ENCODE results near the gene FNDC3B.
A peak's percentile ranks its signal among the peaks of the same experiment; 100 is the strongest.

The FNDC3B gene

GRCh38 chr3:172290457-172290856 is 251.1 kb downstream of the FNDC3B start:
- WGBS (ENCODE audit: insufficient coverage): 96% methylated on average over 6 of the region's 7 CpGs
- peaks cover 0 to 21% (median 3%) of the 10 kb centered on the region in 4 experiments for H3K4me1 ChIP-seq (ENCODE audit: control extremely low read depth in 1 of 4, control insufficient read depth in 4 of 4, insufficient read depth in 4 of 4, low read length in 3 of 4)
- no peak overlapping the region for H3K27ac ChIP-seq (ENCODE audit: insufficient read depth in 1 of 2, low read depth in 1 of 2, low read length in 2 of 2, poor library complexity in 1 of 2, severe bottlenecking in 2 of 2)
- CTCF ChIA-PET: interaction anchor here (1.0 to 2.0 kb wide), 4 partner anchors 16 to 42 kb away, joined by 3 to 7 read pairs (median 4); no protein-coding TSS in a partner anchor
- H3K36me3 ChIP-seq (ENCODE audit: control insufficient read depth in 4 of 4, insufficient read depth in 4 of 4, low read length in 3 of 4): peaks cover 3 to 92% (median 12%) of the 10 kb centered on the region in 4 experiments
- POLR2A ChIA-PET: no interaction called here
- no peaks in the 10 kb centered on the region for H3K27me3 ChIP-seq (replicated peaks in 2 of 5; ENCODE audit: control insufficient read depth in 4 of 5, insufficient read depth in 5 of 5, low read length in 4 of 5)
- DNase-seq: no peak
- no peak overlapping the region for H3K4me3 ChIP-seq (ENCODE audit: control insufficient read depth in 1 of 7, extremely low read depth in 1 of 7, insufficient read depth in 4 of 7, low read depth in 2 of 7, low read length in 6 of 7)
- H3K9me3 ChIP-seq (ENCODE audit: control extremely low read depth in 1 of 5, control insufficient read depth in 4 of 5, insufficient read depth in 2 of 5, low read depth in 1 of 5, low read length in 4 of 5): peaks cover 0 to 13% (median 0%) of the 10 kb centered on the region in 5 experiments

- Histone ChIP-seq H3K27me3 (replicated peaks in 2 of 5; ENCODE audit: control insufficient read depth in 4 of 5, insufficient read depth in 5 of 5, low read length in 4 of 5) (no peaks in the 10 kb centered on the region), H3K27ac (ENCODE audit: insufficient read depth in 1 of 2, low read depth in 1 of 2, low read length in 2 of 2, poor library complexity in 1 of 2, severe bottlenecking in 2 of 2) (no peak overlapping the region), H3K9me3 (ENCODE audit: control extremely low read depth in 1 of 5, control insufficient read depth in 4 of 5, insufficient read depth in 2 of 5, low read depth in 1 of 5, low read length in 4 of 5) (peaks cover 0 to 13% (median 0%) of the 10 kb centered on the region in 5 experiments), H3K4me3 (ENCODE audit: control insufficient read depth in 1 of 7, extremely low read depth in 1 of 7, insufficient read depth in 4 of 7, low read depth in 2 of 7, low read length in 6 of 7) (no peak overlapping the region), H3K4me1 (ENCODE audit: control extremely low read depth in 1 of 4, control insufficient read depth in 4 of 4, insufficient read depth in 4 of 4, low read length in 3 of 4) (peaks cover 0 to 21% (median 3%) of the 10 kb centered on the region in 4 experiments), H3K36me3 (ENCODE audit: control insufficient read depth in 4 of 4, insufficient read depth in 4 of 4, low read length in 3 of 4) (peaks cover 2 to 93% (median 15%) of the 10 kb centered on the region in 4 experiments)
- ChIA-PET POLR2A (no interaction called here), CTCF (interaction anchor here (1.5 kb wide), 1 partner anchor 41 kb away, joined by 7 read pairs; no protein-coding TSS in a partner anchor)
- 91% methylated on average over 1 of the region's 3 CpGs for WGBS (ENCODE audit: insufficient coverage)
- DNase-seq: no peak
These were observed 252.3 kb downstream of the FNDC3B start for GRCh38 chr3:172291650-172292049.

GRCh38 chr3:172292422-172292821 is 253.0 kb downstream of the FNDC3B start:
- no peak for DNase-seq
- Histone ChIP-seq H3K27me3 (replicated peaks in 2 of 5; ENCODE audit: control insufficient read depth in 4 of 5, insufficient read depth in 5 of 5, low read length in 4 of 5) (no peaks in the 10 kb centered on the region), H3K4me1 (ENCODE audit: control extremely low read depth in 1 of 4, control insufficient read depth in 4 of 4, insufficient read depth in 4 of 4, low read length in 3 of 4) (peaks cover 0 to 21% (median 3%) of the 10 kb centered on the region in 4 experiments), H3K27ac (ENCODE audit: insufficient read depth in 1 of 2, low read depth in 1 of 2, low read length in 2 of 2, poor library complexity in 1 of 2, severe bottlenecking in 2 of 2) (no peak overlapping the region), H3K9me3 (ENCODE audit: control extremely low read depth in 1 of 5, control insufficient read depth in 4 of 5, insufficient read depth in 2 of 5, low read depth in 1 of 5, low read length in 4 of 5) (peaks cover 0 to 13% (median 0%) of the 10 kb centered on the region in 5 experiments), H3K36me3 (ENCODE audit: control insufficient read depth in 4 of 4, insufficient read depth in 4 of 4, low read length in 3 of 4) (peaks cover 2 to 92% (median 14%) of the 10 kb centered on the region in 4 experiments), H3K4me3 (ENCODE audit: control insufficient read depth in 1 of 7, extremely low read depth in 1 of 7, insufficient read depth in 4 of 7, low read depth in 2 of 7, low read length in 6 of 7) (no peak overlapping the region)
- CTCF ChIA-PET: no interaction called here
- POLR2A ChIA-PET: no interaction called here
- WGBS (ENCODE audit: insufficient coverage): no CpG with 5 or more reads among the region's 2 CpGs

GRCh38 chr3:172293093-172293492 is 253.7 kb downstream of the FNDC3B start:
- Histone ChIP-seq H3K4me1 (ENCODE audit: control extremely low read depth in 1 of 4, control insufficient read depth in 4 of 4, insufficient read depth in 4 of 4, low read length in 3 of 4) (peaks cover 0 to 21% (median 3%) of the 10 kb centered on the region in 4 experiments), H3K27me3 (replicated peaks in 2 of 5; ENCODE audit: control insufficient read depth in 4 of 5, insufficient read depth in 5 of 5, low read length in 4 of 5) (no peaks in the 10 kb centered on the region), H3K36me3 (ENCODE audit: control insufficient read depth in 4 of 4, insufficient read depth in 4 of 4, low read length in 3 of 4) (peaks cover 2 to 91% (median 12%) of the 10 kb centered on the region in 4 experiments), H3K27ac (ENCODE audit: insufficient read depth in 1 of 2, low read depth in 1 of 2, low read length in 2 of 2, poor library complexity in 1 of 2, severe bottlenecking in 2 of 2) (no peak overlapping the region), H3K9me3 (ENCODE audit: control extremely low read depth in 1 of 5, control insufficient read depth in 4 of 5, insufficient read depth in 2 of 5, low read depth in 1 of 5, low read length in 4 of 5) (peaks cover 0 to 13% (median 0%) of the 10 kb centered on the region in 5 experiments), H3K4me3 (ENCODE audit: control insufficient read depth in 1 of 7, extremely low read depth in 1 of 7, insufficient read depth in 4 of 7, low read depth in 2 of 7, low read length in 6 of 7) (no peak overlapping the region)
- CTCF ChIA-PET: no interaction called here
- WGBS (ENCODE audit: insufficient coverage): no CpG with 5 or more reads among the region's 2 CpGs
- POLR2A ChIA-PET: no interaction called here
- no peak for DNase-seq

GRCh38 chr3:172294223-172294806 is 254.9 kb downstream of the FNDC3B start:
- no peak overlapping the region for H3K4me3 ChIP-seq (ENCODE audit: control insufficient read depth in 1 of 7, extremely low read depth in 1 of 7, insufficient read depth in 4 of 7, low read depth in 2 of 7, low read length in 6 of 7)
- peaks cover 3 to 90% (median 12%) of the 10 kb centered on the region in 4 experiments for H3K36me3 ChIP-seq (ENCODE audit: control insufficient read depth in 4 of 4, insufficient read depth in 4 of 4, low read length in 3 of 4)
- peaks cover 0 to 13% (median 0%) of the 10 kb centered on the region in 5 experiments for H3K9me3 ChIP-seq (ENCODE audit: control extremely low read depth in 1 of 5, control insufficient read depth in 4 of 5, insufficient read depth in 2 of 5, low read depth in 1 of 5, low read length in 4 of 5)
- H3K27me3 ChIP-seq (replicated peaks in 2 of 5; ENCODE audit: control insufficient read depth in 4 of 5, insufficient read depth in 5 of 5, low read length in 4 of 5): no peaks in the 10 kb centered on the region
- no peak overlapping the region for H3K27ac ChIP-seq (ENCODE audit: insufficient read depth in 1 of 2, low read depth in 1 of 2, low read length in 2 of 2, poor library complexity in 1 of 2, severe bottlenecking in 2 of 2)
- H3K4me1 ChIP-seq (ENCODE audit: control extremely low read depth in 1 of 4, control insufficient read depth in 4 of 4, insufficient read depth in 4 of 4, low read length in 3 of 4): peaks cover 0 to 10% (median 0%) of the 10 kb centered on the region in 4 experiments
- CTCF ChIA-PET: interaction anchor here (0.6 to 0.8 kb wide), 2 partner anchors 13 to 21 kb away, joined by 3 read pairs; no protein-coding TSS in a partner anchor
- POLR2A ChIA-PET: interaction anchor here (0.6 kb wide), 1 partner anchor 446 kb away, joined by 3 read pairs; no protein-coding TSS in a partner anchor
- 88% methylated on average over 3 of the region's 6 CpGs for WGBS (ENCODE audit: insufficient coverage)
- peak in 2 of 3 donors; percentile 64 to 71 for DNase-seq

- ChIA-PET POLR2A (no interaction called here), CTCF (no interaction called here)
- H3K4me1 ChIP-seq (ENCODE audit: control extremely low read depth in 1 of 4, control insufficient read depth in 4 of 4, insufficient read depth in 4 of 4, low read length in 3 of 4): no peaks in the 10 kb centered on the region
- WGBS (ENCODE audit: insufficient coverage): 99% methylated on average over 9 of the region's 9 CpGs
- DNase-seq: no peak
- H3K27me3 ChIP-seq (replicated peaks in 2 of 5; ENCODE audit: control insufficient read depth in 4 of 5, insufficient read depth in 5 of 5, low read length in 4 of 5): no peaks in the 10 kb centered on the region
- H3K4me3 ChIP-seq (ENCODE audit: control insufficient read depth in 1 of 7, extremely low read depth in 1 of 7, insufficient read depth in 4 of 7, low read depth in 2 of 7, low read length in 6 of 7): no peak overlapping the region
- H3K27ac ChIP-seq (ENCODE audit: insufficient read depth in 1 of 2, low read depth in 1 of 2, low read length in 2 of 2, poor library complexity in 1 of 2, severe bottlenecking in 2 of 2): no peak overlapping the region
- peaks cover 0 to 13% (median 0%) of the 10 kb centered on the region in 5 experiments for H3K9me3 ChIP-seq (ENCODE audit: control extremely low read depth in 1 of 5, control insufficient read depth in 4 of 5, insufficient read depth in 2 of 5, low read depth in 1 of 5, low read length in 4 of 5)
- peaks cover 3 to 89% (median 14%) of the 10 kb centered on the region in 4 experiments for H3K36me3 ChIP-seq (ENCODE audit: control insufficient read depth in 4 of 4, insufficient read depth in 4 of 4, low read length in 3 of 4)
These were observed 257.0 kb downstream of the FNDC3B start for GRCh38 chr3:172296248-172296974.

GRCh38 chr3:172296975-172297332 is 257.6 kb downstream of the FNDC3B start:
- H3K9me3 ChIP-seq (ENCODE audit: control extremely low read depth in 1 of 5, control insufficient read depth in 4 of 5, insufficient read depth in 2 of 5, low read depth in 1 of 5, low read length in 4 of 5): peaks cover 0 to 13% (median 0%) of the 10 kb centered on the region in 5 experiments
- DNase-seq: no peak
- peaks cover 3 to 87% (median 14%) of the 10 kb centered on the region in 4 experiments for H3K36me3 ChIP-seq (ENCODE audit: control insufficient read depth in 4 of 4, insufficient read depth in 4 of 4, low read length in 3 of 4)
- no peaks in the 10 kb centered on the region for H3K27me3 ChIP-seq (replicated peaks in 2 of 5; ENCODE audit: control insufficient read depth in 4 of 5, insufficient read depth in 5 of 5, low read length in 4 of 5)
- H3K4me3 ChIP-seq (ENCODE audit: control insufficient read depth in 1 of 7, extremely low read depth in 1 of 7, insufficient read depth in 4 of 7, low read depth in 2 of 7, low read length in 6 of 7): no peak overlapping the region
- 100% methylated on average over 2 of the region's 2 CpGs for WGBS (ENCODE audit: insufficient coverage)
- no peaks in the 10 kb centered on the region for H3K4me1 ChIP-seq (ENCODE audit: control extremely low read depth in 1 of 4, control insufficient read depth in 4 of 4, insufficient read depth in 4 of 4, low read length in 3 of 4)
- POLR2A ChIA-PET: no interaction called here
- no peak overlapping the region for H3K27ac ChIP-seq (ENCODE audit: insufficient read depth in 1 of 2, low read depth in 1 of 2, low read length in 2 of 2, poor library complexity in 1 of 2, severe bottlenecking in 2 of 2)
- CTCF ChIA-PET: no interaction called here
